K562 (cell line): ENCODE results near the gene SSBP2. TPM values are rescaled to one million over a fixed set of nuclear protein-coding genes. Genes with fewer than 3 reads are reported as not detected.

ENCODE experiments used
- ARHGAP35 ChIP-seq: fragments of 450-650 bp; IDR thresholded peaks from 2 replicates; pipeline ENCODE4 v1.6.1; 2018; ENCODE audit not compliant: partially characterized antibody
- CTCF ChIP-seq, 3 experiments: IDR thresholded peaks in 2 of 3; conservative IDR thresholded peaks in 1 of 3; 2 replicates each; pipeline ENCODE4 v1.5.1; 2011 to 2012; ENCODE audit warnings: low read length in 3 of 3, mild to moderate bottlenecking in 3 of 3, control low read depth in 2 of 3, improper control_type of control experiment in 1 of 3, inconsistent platforms in 1 of 3, low read depth in 1 of 3, mixed read lengths in 1 of 3, moderate library complexity in 1 of 3; ENCODE audit not compliant: insufficient read depth in 2 of 3
- DIDO1 ChIP-seq: fragments of 450-650 bp; IDR thresholded peaks from 2 replicates; pipeline ENCODE4 v1.6.1; 2016; ENCODE audit warnings: low read depth, missing biosample characterization, missing genetic modification characterization
- FOSL1 ChIP-seq: fragments of 200-800 bp; sonication (Bioruptor generic); conservative IDR thresholded peaks from 2 replicates; pipeline ENCODE4 v1.6.1; 2016; ENCODE audit warnings: missing genetic modification characterization, missing compliant biosample characterization
- HDAC3 ChIP-seq: fragments of 450-650 bp; IDR thresholded peaks from 2 replicates; pipeline ENCODE4 v1.6.1; 2018; ENCODE audit warnings: borderline replicate concordance, mild to moderate bottlenecking, moderate library complexity; ENCODE audit not compliant: partially characterized antibody
- HES1 ChIP-seq: fragments of 450-650 bp; IDR thresholded peaks from 2 replicates; pipeline ENCODE4 v1.6.1; 2016; ENCODE audit warnings: low read depth, mild to moderate bottlenecking, moderate library complexity
- HMGN3 ChIP-seq: IDR thresholded peaks from 2 replicates; pipeline ENCODE4 v1.6.1; 2011; ENCODE audit warnings: borderline replicate concordance, low read depth, mild to moderate bottlenecking, mixed read lengths, low read length; ENCODE audit not compliant: insufficient read length; ENCODE audit errors: extremely low read depth
- MEF2A ChIP-seq: IDR thresholded peaks from 2 replicates; pipeline ENCODE4 v1.6.1; 2011; ENCODE audit warnings: low read depth, mild to moderate bottlenecking, low read length, moderate library complexity; ENCODE audit not compliant: control insufficient read depth
- PHB2 ChIP-seq: fragments of 450-650 bp; IDR thresholded peaks from 2 replicates; pipeline ENCODE4 v1.6.1; 2017; ENCODE audit warnings: low read depth
- POLR2H ChIP-seq: IDR thresholded peaks from 2 replicates; pipeline ENCODE4 v1.6.1; 2016; ENCODE audit warnings: missing genetic modification characterization, low read depth, mild to moderate bottlenecking, control low read depth, missing compliant biosample characterization, moderate library complexity
- RBBP5 ChIP-seq: fragments of 200-600 bp; sonication (generic); IDR thresholded peaks from 2 replicates; pipeline ENCODE4 v1.6.1; 2012; ENCODE audit warnings: borderline replicate concordance, mild to moderate bottlenecking, low read length, control low read depth, inconsistent platforms; ENCODE audit not compliant: insufficient read depth, poor library complexity, severe bottlenecking
- RBM14 ChIP-seq: fragments of 200-400 bp; formaldehyde crosslinking; IDR thresholded peaks from 2 replicates; pipeline ENCODE4 v1.6.1; 2018; ENCODE audit warnings: low read depth, mild to moderate bottlenecking, low read length, moderate library complexity, borderline replicate concordance; ENCODE audit not compliant: insufficient read depth
- SPI1 ChIP-seq: IDR thresholded peaks from 2 replicates; pipeline ENCODE4 v1.6.1; 2011; ENCODE audit warnings: low read depth, low read length, control low read depth, borderline replicate concordance
- TEAD1 ChIP-seq, 2 experiments: fragments of 450-650 bp in 1 of 2; sonication (generic) in 1 of 2; formaldehyde crosslinking; IDR thresholded peaks; 2 replicates each; pipeline versions ENCODE4 v1.4.0 to v1.8.0; 2020 to 2022; ENCODE audit warnings: mild to moderate bottlenecking in 2 of 2, missing genetic modification reagents in 1 of 2
- ZC3H4 ChIP-seq: sonication (generic); formaldehyde crosslinking; IDR thresholded peaks from 2 replicates; pipeline ENCODE4 v1.9.0; 2021; ENCODE audit warnings: missing genetic modification reagents, borderline replicate concordance
- ZNF57 ChIP-seq: fragments of 450-650 bp; formaldehyde crosslinking; IDR thresholded peaks from 2 replicates; pipeline ENCODE4 v1.4.0; 2020; ENCODE audit warnings: mild to moderate bottlenecking, moderate library complexity
- polyA plus RNA-seq, 8 experiments: library from polyadenylated mRNA; depleted of rRNA in 4 of 8; stranded (reverse) in 5 of 8; unstranded in 3 of 8; fragments of >200 nt; fragmentation: Nextera tagmentation in 2 of 8; fragmentation: Illumina TruSeq in 1 of 8; extraction: Ambion mirVana in 2 of 8; extraction: Trizol in 1 of 8; gene quantifications; 2 replicates each; pipeline versions ENCODE4 v1.2.1 to v1.2.3, GENCODE V29; 2011 to 2014; ENCODE audit warnings: inconsistent platforms in 1 of 8, missing spikeins in 1 of 8
- total RNA-seq, 7 experiments: library from RNA; depleted of rRNA in 6 of 7; stranded (reverse); fragments of >200 nt in 6 of 7; fragmentation: Illumina TruSeq in 2 of 7; extraction: Trizol in 2 of 7; gene quantifications; 2 replicates each; pipeline versions ENCODE4 v1.2.1 to v1.2.3, GENCODE V29; 2011 to 2021; ENCODE audit warnings: low replicate concordance in 1 of 7
- TF ChIP-seq, protein P1 (sequence below): sonication (generic); formaldehyde crosslinking; IDR thresholded peaks from 2 replicates; pipeline ENCODE4 v1.8.1; 2023; ENCODE audit warnings: mild to moderate bottlenecking, missing genetic modification reagents
- TF ChIP-seq, protein P2 (sequence below), 2 experiments: fragments of 450-650 bp; IDR thresholded peaks; 2 replicates each; pipeline ENCODE4 v1.6.1; 2018; ENCODE audit warnings: mild to moderate bottlenecking in 2 of 2, low read depth in 1 of 2; ENCODE audit not compliant: partially characterized antibody in 2 of 2

The SSBP2 gene
- total and polyA plus RNA-seq, 9 of the 15 experiments (the other 6 are each of a cell fraction or from before 2014, with no cell fraction given) = 22.3 to 133 (median 42.1) TPM

DNA sequence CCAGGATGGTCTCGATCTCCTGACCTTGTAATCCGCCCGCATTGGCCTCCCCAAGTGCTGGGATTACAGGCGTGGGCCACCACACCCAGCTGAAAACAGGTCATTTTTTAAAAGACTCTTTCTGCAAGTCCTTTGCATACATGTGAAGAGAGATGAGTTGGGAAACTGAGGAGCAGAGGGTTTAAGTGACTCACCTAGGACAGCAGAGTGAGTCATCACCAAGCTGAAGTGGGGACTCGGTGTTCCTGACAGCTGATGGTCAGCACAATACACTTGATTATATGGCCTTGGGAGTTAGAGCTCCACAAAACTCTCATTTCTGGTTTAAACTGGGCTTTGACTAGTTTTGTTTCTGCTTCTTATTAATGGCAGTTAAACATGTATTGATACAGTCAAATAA, 38.1 kb upstream of the SSBP2 start (continued):
- TF ChIP-seq, protein P1, sequence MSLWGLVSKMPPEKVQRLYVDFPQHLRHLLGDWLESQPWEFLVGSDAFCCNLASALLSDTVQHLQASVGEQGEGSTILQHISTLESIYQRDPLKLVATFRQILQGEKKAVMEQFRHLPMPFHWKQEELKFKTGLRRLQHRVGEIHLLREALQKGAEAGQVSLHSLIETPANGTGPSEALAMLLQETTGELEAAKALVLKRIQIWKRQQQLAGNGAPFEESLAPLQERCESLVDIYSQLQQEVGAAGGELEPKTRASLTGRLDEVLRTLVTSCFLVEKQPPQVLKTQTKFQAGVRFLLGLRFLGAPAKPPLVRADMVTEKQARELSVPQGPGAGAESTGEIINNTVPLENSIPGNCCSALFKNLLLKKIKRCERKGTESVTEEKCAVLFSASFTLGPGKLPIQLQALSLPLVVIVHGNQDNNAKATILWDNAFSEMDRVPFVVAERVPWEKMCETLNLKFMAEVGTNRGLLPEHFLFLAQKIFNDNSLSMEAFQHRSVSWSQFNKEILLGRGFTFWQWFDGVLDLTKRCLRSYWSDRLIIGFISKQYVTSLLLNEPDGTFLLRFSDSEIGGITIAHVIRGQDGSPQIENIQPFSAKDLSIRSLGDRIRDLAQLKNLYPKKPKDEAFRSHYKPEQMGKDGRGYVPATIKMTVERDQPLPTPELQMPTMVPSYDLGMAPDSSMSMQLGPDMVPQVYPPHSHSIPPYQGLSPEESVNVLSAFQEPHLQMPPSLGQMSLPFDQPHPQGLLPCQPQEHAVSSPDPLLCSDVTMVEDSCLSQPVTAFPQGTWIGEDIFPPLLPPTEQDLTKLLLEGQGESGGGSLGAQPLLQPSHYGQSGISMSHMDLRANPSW (CRISPR knock-in tag) = no peak
- no peak for TF ChIP-seq ZNF57 (CRISPR knock-in tag)
- TF ChIP-seq FOSL1 = peak; percentile 89
- TF ChIP-seq DIDO1 (tag) = no peak
- TF ChIP-seq ZC3H4 (CRISPR knock-in tag) = no peak
- TF ChIP-seq SPI1 = no peak
- no peak for TF ChIP-seq MEF2A
- TF ChIP-seq ARHGAP35 = no peak
- TF ChIP-seq, protein P2, sequence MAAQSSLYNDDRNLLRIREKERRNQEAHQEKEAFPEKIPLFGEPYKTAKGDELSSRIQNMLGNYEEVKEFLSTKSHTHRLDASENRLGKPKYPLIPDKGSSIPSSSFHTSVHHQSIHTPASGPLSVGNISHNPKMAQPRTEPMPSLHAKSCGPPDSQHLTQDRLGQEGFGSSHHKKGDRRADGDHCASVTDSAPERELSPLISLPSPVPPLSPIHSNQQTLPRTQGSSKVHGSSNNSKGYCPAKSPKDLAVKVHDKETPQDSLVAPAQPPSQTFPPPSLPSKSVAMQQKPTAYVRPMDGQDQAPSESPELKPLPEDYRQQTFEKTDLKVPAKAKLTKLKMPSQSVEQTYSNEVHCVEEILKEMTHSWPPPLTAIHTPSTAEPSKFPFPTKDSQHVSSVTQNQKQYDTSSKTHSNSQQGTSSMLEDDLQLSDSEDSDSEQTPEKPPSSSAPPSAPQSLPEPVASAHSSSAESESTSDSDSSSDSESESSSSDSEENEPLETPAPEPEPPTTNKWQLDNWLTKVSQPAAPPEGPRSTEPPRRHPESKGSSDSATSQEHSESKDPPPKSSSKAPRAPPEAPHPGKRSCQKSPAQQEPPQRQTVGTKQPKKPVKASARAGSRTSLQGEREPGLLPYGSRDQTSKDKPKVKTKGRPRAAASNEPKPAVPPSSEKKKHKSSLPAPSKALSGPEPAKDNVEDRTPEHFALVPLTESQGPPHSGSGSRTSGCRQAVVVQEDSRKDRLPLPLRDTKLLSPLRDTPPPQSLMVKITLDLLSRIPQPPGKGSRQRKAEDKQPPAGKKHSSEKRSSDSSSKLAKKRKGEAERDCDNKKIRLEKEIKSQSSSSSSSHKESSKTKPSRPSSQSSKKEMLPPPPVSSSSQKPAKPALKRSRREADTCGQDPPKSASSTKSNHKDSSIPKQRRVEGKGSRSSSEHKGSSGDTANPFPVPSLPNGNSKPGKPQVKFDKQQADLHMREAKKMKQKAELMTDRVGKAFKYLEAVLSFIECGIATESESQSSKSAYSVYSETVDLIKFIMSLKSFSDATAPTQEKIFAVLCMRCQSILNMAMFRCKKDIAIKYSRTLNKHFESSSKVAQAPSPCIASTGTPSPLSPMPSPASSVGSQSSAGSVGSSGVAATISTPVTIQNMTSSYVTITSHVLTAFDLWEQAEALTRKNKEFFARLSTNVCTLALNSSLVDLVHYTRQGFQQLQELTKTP (IDR thresholded peaks at IDR 0.05; ENCODE audit: low read depth in 1 of 2, partially characterized antibody in 2 of 2) = no peak
- no peak for TF ChIP-seq HMGN3
- TF ChIP-seq PHB2 = no peak
- no peak for TF ChIP-seq HDAC3
- TF ChIP-seq TEAD1 (CRISPR knock-in tag; IDR thresholded peaks at IDR 0.05) = no peak
- no peak for TF ChIP-seq RBBP5
- TF ChIP-seq POLR2H = no peak
- TF ChIP-seq HES1 = no peak
- no peak for TF ChIP-seq RBM14
- no peak for TF ChIP-seq CTCF (IDR thresholded peaks at IDR 0.05 in 2 of 3, conservative IDR thresholded peaks at IDR 0.05 in 1 of 3; ENCODE audit: insufficient read depth in 2 of 3, low read depth in 1 of 3, low read length in 3 of 3)
